WTC11 (cell line): Measurements from ENCODE around the gene ADM. TPM values are rescaled to one million over a fixed set of nuclear protein-coding genes. Genes with fewer than 3 reads are reported as not detected.

ENCODE experiments used
- ATAC-seq: fragments of 200-7000 bp; cut with Tn5 transposase; 2 replicates; pipeline ENCODE4 v1.10.0; 2021; ENCODE audit warnings: mild to moderate bottlenecking, moderate library complexity
- Bru-seq: library from RNA; stranded (reverse); fragments of 400-500 nt; gene quantifications from one replicate; lab custom pipeline; 2021; lab: Mats Ljungman, UMichigan
- CTCF ChIA-PET: fragments of 300-600 bp; sonication (Branson Sonifier 250); formaldehyde crosslinking; loops from one replicate; lab custom pipeline; 2021; ENCODE audit warnings: antibody characterized with exemption; lab: Charles Lee
- POLR2A ChIA-PET: fragments of 350-600 bp; sonication (Branson Sonifier 250); formaldehyde crosslinking; loops from one replicate; lab custom pipeline; 2021; ENCODE audit warnings: antibody characterized with exemption; lab: Charles Lee
- DNase-seq: peaks from one replicate; pipeline ENCODE4 v3.0.0; 2021; ENCODE audit warnings: low spot score
- H3K27ac Mint-ChIP-seq: 2 replicates; pipeline ENCODE4 v1.8.0; 2021; ENCODE audit warnings: mixed read lengths
- H3K27me3 Mint-ChIP-seq: 2 replicates; pipeline ENCODE4 v1.8.0; 2021; ENCODE audit warnings: low read depth, mild to moderate bottlenecking, moderate library complexity, mixed read lengths
- H3K36me3 Mint-ChIP-seq: 2 replicates; pipeline ENCODE4 v1.8.0; 2021; ENCODE audit warnings: mixed read lengths
- H3K4me1 Mint-ChIP-seq: 2 replicates; pipeline ENCODE4 v1.8.0; 2022; ENCODE audit warnings: mixed read lengths
- H3K4me3 Mint-ChIP-seq: 2 replicates; pipeline ENCODE4 v1.8.0; 2021; ENCODE audit warnings: mild to moderate bottlenecking, moderate library complexity, mixed read lengths
- H3K9me3 Mint-ChIP-seq: 2 replicates; pipeline ENCODE4 v1.8.0; 2021; ENCODE audit warnings: mixed read lengths
- ARID4B ChIP-seq: sonication (generic); formaldehyde crosslinking; IDR thresholded peaks from 2 replicates; pipeline ENCODE4 v1.8.0; 2023; ENCODE audit warnings: missing genetic modification reagents, mild to moderate bottlenecking, borderline replicate concordance
- CREM ChIP-seq: sonication (generic); formaldehyde crosslinking; IDR thresholded peaks from 2 replicates; pipeline ENCODE4 v1.8.1; 2022; ENCODE audit warnings: mild to moderate bottlenecking, missing genetic modification reagents, moderate library complexity
- ELF4 ChIP-seq: sonication (generic); formaldehyde crosslinking; IDR thresholded peaks from 2 replicates; pipeline ENCODE4 v1.8.1; 2022; ENCODE audit warnings: low read depth, mild to moderate bottlenecking, moderate library complexity, missing genetic modification reagents
- ESRRA ChIP-seq: sonication (generic); formaldehyde crosslinking; IDR thresholded peaks from 2 replicates; pipeline ENCODE4 v1.8.1; 2022; ENCODE audit warnings: mild to moderate bottlenecking, missing genetic modification reagents, borderline replicate concordance
- FOXJ3 ChIP-seq: sonication (generic); formaldehyde crosslinking; IDR thresholded peaks from 2 replicates; pipeline ENCODE4 v1.9.0; 2021; ENCODE audit warnings: missing genetic modification reagents, mild to moderate bottlenecking, borderline replicate concordance
- JUN ChIP-seq: sonication (generic); formaldehyde crosslinking; IDR thresholded peaks from 2 replicates; pipeline ENCODE4 v1.8.0; 2023; ENCODE audit warnings: mild to moderate bottlenecking, missing genetic modification reagents
- MXD4 ChIP-seq: fragments of 250-450 bp; sonication (Bioruptor Pico); IDR thresholded peaks from 2 replicates; pipeline ENCODE4 v1.8.0; 2021; ENCODE audit warnings: mild to moderate bottlenecking, moderate library complexity, borderline replicate concordance
- NFYB ChIP-seq: sonication (generic); formaldehyde crosslinking; conservative IDR thresholded peaks from 2 replicates; pipeline ENCODE4 v1.8.0; 2022; ENCODE audit warnings: low read depth, missing genetic modification reagents
- ZNF232 ChIP-seq: sonication (generic); formaldehyde crosslinking; IDR thresholded peaks from 2 replicates; pipeline ENCODE4 v1.8.0; 2022; ENCODE audit warnings: mild to moderate bottlenecking, missing genetic modification reagents
- long read RNA-seq, 3 experiments: library from RNA in 1 of 3; library from capped mRNA in 1 of 3; library from polyadenylated mRNA in 1 of 3; unstranded in 2 of 3; stranded (forward) in 1 of 3; transcript quantifications; one replicate each; pipeline ENCODE4 v2.0.0, GENCODE V29; 2021
- total RNA-seq: library from RNA; stranded (reverse); gene quantifications from 3 replicates; pipeline ENCODE4 v1.2.3, GENCODE V29; 2021
- TF ChIP-seq, protein P1 (sequence below): sonication (generic); formaldehyde crosslinking; conservative IDR thresholded peaks from 2 replicates; pipeline ENCODE4 v1.8.1; 2023; ENCODE audit warnings: mild to moderate bottlenecking, low read depth, missing genetic modification reagents, moderate library complexity
- TF ChIP-seq, protein P2 (sequence below): fragments of 200-600 bp; IDR thresholded peaks from 2 replicates; pipeline ENCODE4 v1.8.0; 2022; ENCODE audit warnings: antibody characterized with exemption
- TF ChIP-seq, protein P3 (sequence below): fragments of 250-450 bp; sonication (Bioruptor Pico); IDR thresholded peaks from 2 replicates; pipeline ENCODE4 v1.9.0; 2021; ENCODE audit warnings: mild to moderate bottlenecking, borderline replicate concordance
- TF ChIP-seq, protein P4 (sequence below): sonication (generic); formaldehyde crosslinking; IDR thresholded peaks from 2 replicates; pipeline ENCODE4 v1.8.0; 2023; ENCODE audit warnings: mild to moderate bottlenecking, missing genetic modification reagents
- TF ChIP-seq, protein P5 (sequence below): sonication (generic); formaldehyde crosslinking; IDR thresholded peaks from 2 replicates; pipeline ENCODE4 v1.8.1; 2022; ENCODE audit warnings: mild to moderate bottlenecking, missing genetic modification reagents, moderate library complexity, borderline replicate concordance

Gene ADM, protein sequence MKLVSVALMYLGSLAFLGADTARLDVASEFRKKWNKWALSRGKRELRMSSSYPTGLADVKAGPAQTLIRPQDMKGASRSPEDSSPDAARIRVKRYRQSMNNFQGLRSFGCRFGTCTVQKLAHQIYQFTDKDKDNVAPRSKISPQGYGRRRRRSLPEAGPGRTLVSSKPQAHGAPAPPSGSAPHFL
- total RNA-seq, result 18.7 to 40.8 TPM (median 40.1 TPM) in 3 replicates
- percentile 86 among the genes with signal in this experiment for Bru-seq, nascent RNA
- long read RNA-seq, experiment 1, transcript ADM-201 (4 exons, 1,885 nt), result major isoform, 65 of 84 reads
- long read RNA-seq, experiment 1, partial matches to known transcripts, result 5 of 84 reads
- long read RNA-seq, experiment 1, other reads (novel, unspliced or antisense), result 6 of 84 reads
- long read RNA-seq, experiment 2, transcript ADM-201 (4 exons, 1,885 nt), result major isoform, 17 of 28 reads
- long read RNA-seq, experiment 2, partial matches to known transcripts, result 1 of 28 reads
- long read RNA-seq, experiment 2, other reads (novel, unspliced or antisense), result 10 of 28 reads
- long read RNA-seq, experiment 3, transcript ADM-201 (4 exons, 1,885 nt), result major isoform, 87 of 96 reads
- long read RNA-seq, experiment 3, partial matches to known transcripts, result 1 of 96 reads
- long read RNA-seq, experiment 3, other reads (novel, unspliced or antisense), result 4 of 96 reads

DNA sequence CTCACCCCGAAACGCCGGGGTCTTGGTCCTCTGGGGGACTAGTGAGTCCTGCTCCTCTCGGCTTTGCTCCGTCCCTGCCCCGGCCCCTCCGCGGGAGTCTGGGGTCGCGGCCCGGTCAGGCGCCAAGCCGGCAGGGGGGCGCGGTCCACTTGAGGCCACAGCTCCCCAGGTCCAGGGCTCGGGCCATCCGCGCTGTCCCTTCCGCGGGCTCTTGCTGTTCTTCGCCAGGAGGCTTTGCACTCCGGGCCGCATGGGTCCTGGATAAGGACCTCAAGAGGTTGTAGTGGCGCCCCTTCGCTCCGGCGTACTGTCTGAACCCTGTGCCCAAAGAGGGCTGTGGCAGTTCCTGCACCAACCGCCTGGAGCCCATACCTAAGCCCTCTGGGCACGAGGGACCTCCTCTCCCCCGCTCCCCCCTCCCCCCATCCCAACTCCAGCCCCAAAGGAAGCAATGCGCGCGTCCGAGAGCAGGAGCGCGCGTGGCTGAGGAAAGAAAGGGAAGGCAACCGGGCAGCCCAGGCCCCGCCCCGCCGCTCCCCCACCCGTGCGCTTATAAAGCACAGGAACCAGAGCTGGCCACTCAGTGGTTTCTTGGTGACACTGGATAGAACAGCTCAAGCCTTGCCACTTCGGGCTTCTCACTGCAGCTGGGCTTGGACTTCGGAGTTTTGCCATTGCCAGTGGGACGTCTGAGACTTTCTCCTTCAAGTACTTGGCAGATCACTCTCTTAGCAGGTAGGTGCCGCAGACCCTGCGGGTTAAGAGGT is at the start of gene ADM:
Gene ADM (plus strand): TSS at position 579 of the 767 bp plus-strand sequence. CDS start 628 bp downstream, outside the sequence.
- no peaks in the 10 kb centered on the region for H3K9me3 Mint-ChIP-seq
- peak within 1 kb of the TSS; percentile 57 for H3K27ac Mint-ChIP-seq
- H3K36me3 Mint-ChIP-seq, result peaks cover 12% of the 10 kb centered on the region
- peaks cover 33% of the 10 kb centered on the region for H3K4me1 Mint-ChIP-seq
- ChIA-PET CTCF (interaction anchor here (0.6 to 9.9 kb wide), 37 partner anchors 8 to 1276 kb away, joined by 3 to 149 read pairs (median 4); partner anchors contain the start of gene RNF141), POLR2A (interaction anchor here (0.6 to 6.5 kb wide), 14 partner anchors 9 to 732 kb away, joined by 3 to 37 read pairs (median 4); partner anchors contain the start of genes RNF141 and SBF2)
- peak; percentile 78 for DNase-seq
- peak within 1 kb of the TSS; percentile 97 for H3K4me3 Mint-ChIP-seq
- H3K27me3 Mint-ChIP-seq, result peaks cover 59% of the 10 kb centered on the region
- ATAC-seq, result peak; percentile 36
- no peak for TF ChIP-seq NFYB
- TF ChIP-seq, protein P1, sequence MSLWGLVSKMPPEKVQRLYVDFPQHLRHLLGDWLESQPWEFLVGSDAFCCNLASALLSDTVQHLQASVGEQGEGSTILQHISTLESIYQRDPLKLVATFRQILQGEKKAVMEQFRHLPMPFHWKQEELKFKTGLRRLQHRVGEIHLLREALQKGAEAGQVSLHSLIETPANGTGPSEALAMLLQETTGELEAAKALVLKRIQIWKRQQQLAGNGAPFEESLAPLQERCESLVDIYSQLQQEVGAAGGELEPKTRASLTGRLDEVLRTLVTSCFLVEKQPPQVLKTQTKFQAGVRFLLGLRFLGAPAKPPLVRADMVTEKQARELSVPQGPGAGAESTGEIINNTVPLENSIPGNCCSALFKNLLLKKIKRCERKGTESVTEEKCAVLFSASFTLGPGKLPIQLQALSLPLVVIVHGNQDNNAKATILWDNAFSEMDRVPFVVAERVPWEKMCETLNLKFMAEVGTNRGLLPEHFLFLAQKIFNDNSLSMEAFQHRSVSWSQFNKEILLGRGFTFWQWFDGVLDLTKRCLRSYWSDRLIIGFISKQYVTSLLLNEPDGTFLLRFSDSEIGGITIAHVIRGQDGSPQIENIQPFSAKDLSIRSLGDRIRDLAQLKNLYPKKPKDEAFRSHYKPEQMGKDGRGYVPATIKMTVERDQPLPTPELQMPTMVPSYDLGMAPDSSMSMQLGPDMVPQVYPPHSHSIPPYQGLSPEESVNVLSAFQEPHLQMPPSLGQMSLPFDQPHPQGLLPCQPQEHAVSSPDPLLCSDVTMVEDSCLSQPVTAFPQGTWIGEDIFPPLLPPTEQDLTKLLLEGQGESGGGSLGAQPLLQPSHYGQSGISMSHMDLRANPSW, result no peak
- no peak for TF ChIP-seq ZNF232
- TF ChIP-seq ELF4 (CRISPR knock-in tag), result no peak
- TF ChIP-seq, protein P2, sequence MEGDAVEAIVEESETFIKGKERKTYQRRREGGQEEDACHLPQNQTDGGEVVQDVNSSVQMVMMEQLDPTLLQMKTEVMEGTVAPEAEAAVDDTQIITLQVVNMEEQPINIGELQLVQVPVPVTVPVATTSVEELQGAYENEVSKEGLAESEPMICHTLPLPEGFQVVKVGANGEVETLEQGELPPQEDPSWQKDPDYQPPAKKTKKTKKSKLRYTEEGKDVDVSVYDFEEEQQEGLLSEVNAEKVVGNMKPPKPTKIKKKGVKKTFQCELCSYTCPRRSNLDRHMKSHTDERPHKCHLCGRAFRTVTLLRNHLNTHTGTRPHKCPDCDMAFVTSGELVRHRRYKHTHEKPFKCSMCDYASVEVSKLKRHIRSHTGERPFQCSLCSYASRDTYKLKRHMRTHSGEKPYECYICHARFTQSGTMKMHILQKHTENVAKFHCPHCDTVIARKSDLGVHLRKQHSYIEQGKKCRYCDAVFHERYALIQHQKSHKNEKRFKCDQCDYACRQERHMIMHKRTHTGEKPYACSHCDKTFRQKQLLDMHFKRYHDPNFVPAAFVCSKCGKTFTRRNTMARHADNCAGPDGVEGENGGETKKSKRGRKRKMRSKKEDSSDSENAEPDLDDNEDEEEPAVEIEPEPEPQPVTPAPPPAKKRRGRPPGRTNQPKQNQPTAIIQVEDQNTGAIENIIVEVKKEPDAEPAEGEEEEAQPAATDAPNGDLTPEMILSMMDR, result peak; percentile 39; the same call in 1 of the 2 replicates
- TF ChIP-seq, protein P3, sequence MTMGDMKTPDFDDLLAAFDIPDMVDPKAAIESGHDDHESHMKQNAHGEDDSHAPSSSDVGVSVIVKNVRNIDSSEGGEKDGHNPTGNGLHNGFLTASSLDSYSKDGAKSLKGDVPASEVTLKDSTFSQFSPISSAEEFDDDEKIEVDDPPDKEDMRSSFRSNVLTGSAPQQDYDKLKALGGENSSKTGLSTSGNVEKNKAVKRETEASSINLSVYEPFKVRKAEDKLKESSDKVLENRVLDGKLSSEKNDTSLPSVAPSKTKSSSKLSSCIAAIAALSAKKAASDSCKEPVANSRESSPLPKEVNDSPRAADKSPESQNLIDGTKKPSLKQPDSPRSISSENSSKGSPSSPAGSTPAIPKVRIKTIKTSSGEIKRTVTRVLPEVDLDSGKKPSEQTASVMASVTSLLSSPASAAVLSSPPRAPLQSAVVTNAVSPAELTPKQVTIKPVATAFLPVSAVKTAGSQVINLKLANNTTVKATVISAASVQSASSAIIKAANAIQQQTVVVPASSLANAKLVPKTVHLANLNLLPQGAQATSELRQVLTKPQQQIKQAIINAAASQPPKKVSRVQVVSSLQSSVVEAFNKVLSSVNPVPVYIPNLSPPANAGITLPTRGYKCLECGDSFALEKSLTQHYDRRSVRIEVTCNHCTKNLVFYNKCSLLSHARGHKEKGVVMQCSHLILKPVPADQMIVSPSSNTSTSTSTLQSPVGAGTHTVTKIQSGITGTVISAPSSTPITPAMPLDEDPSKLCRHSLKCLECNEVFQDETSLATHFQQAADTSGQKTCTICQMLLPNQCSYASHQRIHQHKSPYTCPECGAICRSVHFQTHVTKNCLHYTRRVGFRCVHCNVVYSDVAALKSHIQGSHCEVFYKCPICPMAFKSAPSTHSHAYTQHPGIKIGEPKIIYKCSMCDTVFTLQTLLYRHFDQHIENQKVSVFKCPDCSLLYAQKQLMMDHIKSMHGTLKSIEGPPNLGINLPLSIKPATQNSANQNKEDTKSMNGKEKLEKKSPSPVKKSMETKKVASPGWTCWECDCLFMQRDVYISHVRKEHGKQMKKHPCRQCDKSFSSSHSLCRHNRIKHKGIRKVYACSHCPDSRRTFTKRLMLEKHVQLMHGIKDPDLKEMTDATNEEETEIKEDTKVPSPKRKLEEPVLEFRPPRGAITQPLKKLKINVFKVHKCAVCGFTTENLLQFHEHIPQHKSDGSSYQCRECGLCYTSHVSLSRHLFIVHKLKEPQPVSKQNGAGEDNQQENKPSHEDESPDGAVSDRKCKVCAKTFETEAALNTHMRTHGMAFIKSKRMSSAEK (CRISPR knock-in tag), result no peak
- no peak for TF ChIP-seq ARID4B (CRISPR knock-in tag)
- no peak for TF ChIP-seq MXD4 (CRISPR knock-in tag)
- TF ChIP-seq JUN (CRISPR knock-in tag), result no peak
- TF ChIP-seq, protein P4, sequence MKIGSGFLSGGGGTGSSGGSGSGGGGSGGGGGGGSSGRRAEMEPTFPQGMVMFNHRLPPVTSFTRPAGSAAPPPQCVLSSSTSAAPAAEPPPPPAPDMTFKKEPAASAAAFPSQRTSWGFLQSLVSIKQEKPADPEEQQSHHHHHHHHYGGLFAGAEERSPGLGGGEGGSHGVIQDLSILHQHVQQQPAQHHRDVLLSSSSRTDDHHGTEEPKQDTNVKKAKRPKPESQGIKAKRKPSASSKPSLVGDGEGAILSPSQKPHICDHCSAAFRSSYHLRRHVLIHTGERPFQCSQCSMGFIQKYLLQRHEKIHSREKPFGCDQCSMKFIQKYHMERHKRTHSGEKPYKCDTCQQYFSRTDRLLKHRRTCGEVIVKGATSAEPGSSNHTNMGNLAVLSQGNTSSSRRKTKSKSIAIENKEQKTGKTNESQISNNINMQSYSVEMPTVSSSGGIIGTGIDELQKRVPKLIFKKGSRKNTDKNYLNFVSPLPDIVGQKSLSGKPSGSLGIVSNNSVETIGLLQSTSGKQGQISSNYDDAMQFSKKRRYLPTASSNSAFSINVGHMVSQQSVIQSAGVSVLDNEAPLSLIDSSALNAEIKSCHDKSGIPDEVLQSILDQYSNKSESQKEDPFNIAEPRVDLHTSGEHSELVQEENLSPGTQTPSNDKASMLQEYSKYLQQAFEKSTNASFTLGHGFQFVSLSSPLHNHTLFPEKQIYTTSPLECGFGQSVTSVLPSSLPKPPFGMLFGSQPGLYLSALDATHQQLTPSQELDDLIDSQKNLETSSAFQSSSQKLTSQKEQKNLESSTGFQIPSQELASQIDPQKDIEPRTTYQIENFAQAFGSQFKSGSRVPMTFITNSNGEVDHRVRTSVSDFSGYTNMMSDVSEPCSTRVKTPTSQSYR (CRISPR knock-in tag), result no peak
- TF ChIP-seq FOXJ3, result no peak
- TF ChIP-seq, protein P5, sequence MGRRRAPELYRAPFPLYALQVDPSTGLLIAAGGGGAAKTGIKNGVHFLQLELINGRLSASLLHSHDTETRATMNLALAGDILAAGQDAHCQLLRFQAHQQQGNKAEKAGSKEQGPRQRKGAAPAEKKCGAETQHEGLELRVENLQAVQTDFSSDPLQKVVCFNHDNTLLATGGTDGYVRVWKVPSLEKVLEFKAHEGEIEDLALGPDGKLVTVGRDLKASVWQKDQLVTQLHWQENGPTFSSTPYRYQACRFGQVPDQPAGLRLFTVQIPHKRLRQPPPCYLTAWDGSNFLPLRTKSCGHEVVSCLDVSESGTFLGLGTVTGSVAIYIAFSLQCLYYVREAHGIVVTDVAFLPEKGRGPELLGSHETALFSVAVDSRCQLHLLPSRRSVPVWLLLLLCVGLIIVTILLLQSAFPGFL (CRISPR knock-in tag), result no peak
- TF ChIP-seq ESRRA (CRISPR knock-in tag), result no peak
- TF ChIP-seq CREM (CRISPR knock-in tag), result 0 out of 2 replicates have a peak, but pooled peaks have one; percentile 12
